ENCODE results near the gene FHL1. TPM values are rescaled to one million over a fixed set of nuclear protein-coding genes. Genes with fewer than 3 reads are reported as not detected.

FHL1 gene
- total RNA-seq, 4 donors from 2014 or later, result 2,023 to 8,069 (median 7,102) TPM

GRCh38 chrX:136209016-136209738, 61.8 kb downstream of the FHL1 start:
- Histone ChIP-seq H3K27ac (peak overlapping the region; percentile 68 to 92 (median 78)), H3K36me3 (peaks cover 0 to 25% of the 10 kb centered on the region in 2 donors), H3K4me1 (peaks cover 2 to 24% of the 10 kb centered on the region in 2 donors), H3K9me3 (no peaks in the 10 kb centered on the region), H3K27me3 (no peaks in the 10 kb centered on the region), H3K4me3 (no peak overlapping the region)
- peak in 1 of 2 donors; percentile 62 for DNase-seq
- intact Hi-C loops (cut with DNase I; ENCODE audit: low total_unique reads), result loop anchor here (1.0 to 2.0 kb wide), 2 partner anchors 39 to 180 kb away; no protein-coding TSS in a partner anchor
- peak; percentile 45 to 66 (median 58) for TF ChIP-seq CTCF (IDR thresholded peaks at IDR 0.05 in 4 of 5, conservative IDR thresholded peaks at IDR 0.05 in 1 of 5)
- no peak for TF ChIP-seq POLR2A (IDR thresholded peaks at IDR 0.05)
- in situ Hi-C loops (cut with MboI; ENCODE audit: low sequenced_read_pairs in 4 of 4), result loop anchor here in 1 of 4 donors (5.0 kb wide), 1 partner anchor 37 kb away; no protein-coding TSS in a partner anchor
- ATAC-seq, result peak in 1 of 2 donors; percentile 17

- Histone ChIP-seq H3K4me1 (peaks cover 0 to 18% of the 10 kb centered on the region in 2 donors), H3K36me3 (peaks cover 0 to 25% of the 10 kb centered on the region in 2 donors)
Measured at GRCh38 chrX:136209751-136210150, 62.4 kb downstream of the FHL1 start.

GRCh38 chrX:136210243-136210642, 62.9 kb downstream of the FHL1 start:
- intact Hi-C loops (cut with DNase I; ENCODE audit: low total_unique reads) (loop anchor here (5.0 kb wide), 2 partner anchors 42 to 57 kb away; partner anchors contain the start of gene MAP7D3), in situ Hi-C loops (cut with MboI; ENCODE audit: low sequenced_read_pairs in 4 of 4) (loop anchor here in 2 of 4 donors (10.0 kb wide), 2 partner anchors 45 to 55 kb away; no protein-coding TSS in a partner anchor)
- Histone ChIP-seq H3K27ac (peak overlapping the region; percentile 68 to 92 (median 80)), H3K9me3 (no peaks in the 10 kb centered on the region), H3K4me1 (peaks cover 0 to 13% of the 10 kb centered on the region in 2 donors), H3K4me3 (no peak overlapping the region), H3K36me3 (peaks cover 0 to 25% of the 10 kb centered on the region in 2 donors), H3K27me3 (no peaks in the 10 kb centered on the region)
- TF ChIP-seq CTCF (IDR thresholded peaks at IDR 0.05 in 4 of 5, conservative IDR thresholded peaks at IDR 0.05 in 1 of 5), result no peak
- no peak for TF ChIP-seq POLR2A (IDR thresholded peaks at IDR 0.05)
- no peak for ATAC-seq
- no peak for DNase-seq

More at GRCh38 chrX:136209751-136210150, 62.4 kb downstream of the FHL1 start:
- intact Hi-C loops (cut with DNase I; ENCODE audit: low total_unique reads), result loop anchor here (1.0 to 5.0 kb wide), 4 partner anchors 39 to 181 kb away; partner anchors contain the start of gene MAP7D3
- TF ChIP-seq CTCF (IDR thresholded peaks at IDR 0.05 in 4 of 5, conservative IDR thresholded peaks at IDR 0.05 in 1 of 5) (no peak), POLR2A (IDR thresholded peaks at IDR 0.05) (no peak)
- Histone ChIP-seq H3K27ac (peak overlapping the region; percentile 68 to 92 (median 78)), H3K4me3 (no peak overlapping the region), H3K9me3 (no peaks in the 10 kb centered on the region), H3K27me3 (no peaks in the 10 kb centered on the region)
- in situ Hi-C loops (cut with MboI; ENCODE audit: low sequenced_read_pairs in 4 of 4), result loop anchor here in 2 of 4 donors (5.0 to 10.0 kb wide), 3 partner anchors 37 to 55 kb away; no protein-coding TSS in a partner anchor
- DNase-seq (no peak), ATAC-seq (no peak)

GRCh38 chrX:136210806-136211205, 63.5 kb downstream of the FHL1 start:
- H3K27ac ChIP-seq, result peak overlapping the region; percentile 68 to 92 (median 80)
- H3K27me3 ChIP-seq, result no peaks in the 10 kb centered on the region
- peaks cover 0 to 8% of the 10 kb centered on the region in 2 donors for H3K4me1 ChIP-seq
- ATAC-seq (peak in 1 of 2 donors; percentile 35), DNase-seq (peak in 1 of 2 donors; percentile 69)
- H3K9me3 ChIP-seq, result no peaks in the 10 kb centered on the region
- TF ChIP-seq CTCF (IDR thresholded peaks at IDR 0.05 in 4 of 5, conservative IDR thresholded peaks at IDR 0.05 in 1 of 5), result no peak
- no peak for TF ChIP-seq POLR2A (IDR thresholded peaks at IDR 0.05)
- in situ Hi-C loops (cut with MboI; ENCODE audit: low sequenced_read_pairs in 4 of 4) (loop anchor here in 2 of 4 donors (10.0 kb wide), 2 partner anchors 46 to 54 kb away; no protein-coding TSS in a partner anchor), intact Hi-C loops (cut with DNase I; ENCODE audit: low total_unique reads) (loop anchor here (5.0 kb wide), 2 partner anchors 41 to 56 kb away; partner anchors contain the start of gene MAP7D3)
- H3K36me3 ChIP-seq, result peaks cover 0 to 25% of the 10 kb centered on the region in 2 donors
- H3K4me3 ChIP-seq, result no peak overlapping the region

All from gastrocnemius medialis (tissue), 4 donors.